ENCODE measurements around the gene FABP3.

GRCh38 chr1:31414980-31415370 is 42.1 kb upstream of the FABP3 start:
- TF ChIP-seq YY1 (IDR thresholded peaks at IDR 0.05; ENCODE audit: low read depth, low read length) (no peak), CEBPB (IDR thresholded peaks at IDR 0.05; ENCODE audit: borderline replicate concordance in 1 of 2, low read depth in 2 of 2, low read length in 2 of 2) (no peak)

Data from GM12878 (cell line).